GM12878 (cell line): ENCODE data around the gene HERC4.

Experiments used
- BACH1 ChIP-seq: fragments of 450-650 bp; IDR thresholded peaks from 2 replicates; pipeline ENCODE4 v1.6.1; 2017; ENCODE audit warnings: mild to moderate bottlenecking, borderline replicate concordance
- CREM ChIP-seq: IDR thresholded peaks from 2 replicates; pipeline ENCODE4 v1.6.1; 2014; ENCODE audit warnings: antibody characterized with exemption, low read depth
- CTCF ChIP-seq, 3 experiments: IDR thresholded peaks in 2 of 3; conservative IDR thresholded peaks in 1 of 3; 2 replicates each; pipeline ENCODE4 v1.5.1; 2011; ENCODE audit warnings: low read depth in 3 of 3, low read length in 3 of 3, mild to moderate bottlenecking in 3 of 3, control low read depth in 2 of 3, moderate library complexity in 2 of 3, inconsistent platforms in 1 of 3, mixed read lengths in 1 of 3; ENCODE audit not compliant: control insufficient read depth in 2 of 3, insufficient read depth in 1 of 3; ENCODE audit errors: extremely low read depth in 1 of 3
- EP300 ChIP-seq, 2 experiments: fragments of 150-350 bp in 1 of 2; IDR thresholded peaks; 2 replicates each; pipeline ENCODE4 v1.6.1; 2011 to 2012; ENCODE audit warnings: low read depth in 2 of 2, low read length in 2 of 2, borderline replicate concordance in 1 of 2, improper control_type of control experiment in 1 of 2, inconsistent platforms in 1 of 2; ENCODE audit not compliant: control insufficient read depth in 1 of 2
- KDM1A ChIP-seq: fragments of 200-600 bp; sonication (generic); IDR thresholded peaks from 2 replicates; pipeline ENCODE4 v1.6.1; 2016; ENCODE audit warnings: borderline replicate concordance
- MAX ChIP-seq: IDR thresholded peaks from 2 replicates; pipeline ENCODE4 v1.6.1; 2012; ENCODE audit warnings: low read depth, low read length, improper control_type of control experiment
- NFIC ChIP-seq: IDR thresholded peaks from 2 replicates; pipeline ENCODE4 v1.6.1; 2012; ENCODE audit warnings: low read depth, mild to moderate bottlenecking, inconsistent platforms, low read length, moderate library complexity
- NR2C2 ChIP-seq: IDR thresholded peaks from 2 replicates; pipeline ENCODE4 v1.6.1; 2011; ENCODE audit warnings: borderline replicate concordance, low read depth; ENCODE audit not compliant: control insufficient read depth, insufficient read length
- POLR2A ChIP-seq: IDR thresholded peaks from 2 replicates; pipeline ENCODE4 v1.6.1; 2011; ENCODE audit warnings: low read depth, mild to moderate bottlenecking, low read length
- ZNF274 ChIP-seq: IDR thresholded peaks from one replicate; pipeline ENCODE4 v1.8.0; 2011; ENCODE audit not compliant: insufficient read length, insufficient read depth

GRCh38 chr10:68108051-68108450 lies 33.0 kb upstream of the HERC4 start:
- TF ChIP-seq CTCF (IDR thresholded peaks at IDR 0.05 in 2 of 3, conservative IDR thresholded peaks at IDR 0.05 in 1 of 3; ENCODE audit: control insufficient read depth in 2 of 3, extremely low read depth in 1 of 3, insufficient read depth in 1 of 3, low read depth in 3 of 3, low read length in 3 of 3) (no peak), EP300 (IDR thresholded peaks at IDR 0.05; ENCODE audit: borderline replicate concordance in 1 of 2, control insufficient read depth in 1 of 2, low read depth in 2 of 2, low read length in 2 of 2) (no peak), NR2C2 (no peak), CREM (no peak), ZNF274 (no peak), BACH1 (no peak), POLR2A (no peak), NFIC (no peak), MAX (no peak), KDM1A (no peak)
